Mucosa of gallbladder (tissue), 1 donor: Measurements from ENCODE around the gene AOC3. TPM values are rescaled to one million over a fixed set of nuclear protein-coding genes. Genes with fewer than 3 reads are reported as not detected.
"Not testable (repeated sequence)": the region's sequence is repeated elsewhere in the genome, so short reads cannot be mapped to it uniquely, and the experiment has no call there.

Experiments
- DNase-seq: peaks from one replicate; pipeline ENCODE4 v3.0.0-alpha.2; 2020; ENCODE audit warnings: low spot score
- total RNA-seq: library from RNA; stranded (reverse); gene quantifications from one replicate; pipeline ENCODE4 v1.2.1, GENCODE V29; 2021
- donor health status: DM: no; HTN: no; CAD: no.

The AOC3 gene
- total RNA-seq, 1 donor from 2014 or later: 125 TPM

DNA sequence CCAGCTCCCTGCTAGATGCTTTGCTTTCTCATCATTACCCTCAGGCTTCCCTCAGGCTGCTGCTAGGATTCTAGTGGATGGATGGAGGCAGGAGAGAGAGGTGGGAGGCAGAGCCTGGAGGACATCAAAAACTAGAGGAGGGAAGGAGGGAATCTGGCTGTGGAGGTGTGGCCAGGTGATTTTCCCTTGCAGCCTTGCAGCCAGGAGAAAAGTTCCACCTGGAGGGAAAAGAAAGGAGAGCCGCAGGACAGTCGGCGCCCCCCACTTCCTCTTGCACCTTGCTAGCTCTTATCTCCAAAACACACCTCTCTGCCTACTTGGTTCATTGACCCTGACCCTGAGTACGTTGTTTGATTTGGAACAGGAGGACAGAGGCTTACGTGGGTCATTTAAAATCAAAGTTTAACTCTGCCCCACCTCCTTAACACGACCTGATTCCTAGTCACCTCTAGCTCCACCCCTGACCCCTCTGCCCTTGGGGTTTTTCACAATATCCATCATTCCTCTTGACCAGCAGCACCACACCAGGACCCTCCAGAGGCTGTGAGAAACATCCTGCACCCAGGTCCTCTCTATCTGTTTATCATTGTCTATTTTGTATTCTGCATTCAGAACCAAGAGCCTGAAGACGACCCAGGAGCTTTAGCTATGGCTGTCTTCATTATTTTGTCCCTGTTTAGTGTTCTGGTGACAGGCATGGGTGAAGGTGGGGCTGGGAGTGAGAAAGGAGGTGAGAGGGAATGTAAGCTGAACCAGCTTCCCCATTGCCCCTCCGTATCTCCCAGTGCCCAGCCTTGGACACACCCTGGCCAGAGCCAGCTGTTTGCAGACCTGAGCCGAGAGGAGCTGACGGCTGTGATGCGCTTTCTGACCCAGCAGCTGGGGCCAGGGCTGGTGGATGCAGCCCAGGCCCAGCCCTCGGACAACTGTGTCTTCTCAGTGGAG is 15.9 kb downstream of the AOC3 start:
- DNase-seq: no peak

GRCh38 chr17:42867694-42868261 is 16.8 kb downstream of the AOC3 start:
- not testable (repeated sequence) for DNase-seq

GRCh38 chr17:42868338-42868737 is 17.3 kb downstream of the AOC3 start:
- no peak for DNase-seq

DNA sequence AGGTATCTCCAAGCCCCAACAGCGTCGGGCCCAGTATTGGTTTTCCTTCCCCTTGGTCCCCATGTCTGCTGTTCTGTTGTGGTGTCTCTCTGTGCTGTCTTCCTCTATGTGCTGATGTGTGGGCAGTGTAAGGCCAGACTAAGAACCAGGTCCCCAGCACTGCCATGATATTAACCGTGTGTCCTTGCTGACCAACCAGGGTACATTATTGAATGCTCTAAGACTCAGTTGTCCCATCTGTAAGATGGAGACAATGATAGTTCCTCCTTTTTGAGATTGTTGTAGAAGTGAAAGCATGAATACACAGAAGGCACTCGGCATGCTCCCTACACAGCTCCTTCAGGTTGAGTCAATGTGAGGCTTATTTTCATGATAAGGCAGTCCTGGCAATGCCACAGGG is 20.6 kb downstream of the AOC3 start:
- DNase-seq: no peak

DNA sequence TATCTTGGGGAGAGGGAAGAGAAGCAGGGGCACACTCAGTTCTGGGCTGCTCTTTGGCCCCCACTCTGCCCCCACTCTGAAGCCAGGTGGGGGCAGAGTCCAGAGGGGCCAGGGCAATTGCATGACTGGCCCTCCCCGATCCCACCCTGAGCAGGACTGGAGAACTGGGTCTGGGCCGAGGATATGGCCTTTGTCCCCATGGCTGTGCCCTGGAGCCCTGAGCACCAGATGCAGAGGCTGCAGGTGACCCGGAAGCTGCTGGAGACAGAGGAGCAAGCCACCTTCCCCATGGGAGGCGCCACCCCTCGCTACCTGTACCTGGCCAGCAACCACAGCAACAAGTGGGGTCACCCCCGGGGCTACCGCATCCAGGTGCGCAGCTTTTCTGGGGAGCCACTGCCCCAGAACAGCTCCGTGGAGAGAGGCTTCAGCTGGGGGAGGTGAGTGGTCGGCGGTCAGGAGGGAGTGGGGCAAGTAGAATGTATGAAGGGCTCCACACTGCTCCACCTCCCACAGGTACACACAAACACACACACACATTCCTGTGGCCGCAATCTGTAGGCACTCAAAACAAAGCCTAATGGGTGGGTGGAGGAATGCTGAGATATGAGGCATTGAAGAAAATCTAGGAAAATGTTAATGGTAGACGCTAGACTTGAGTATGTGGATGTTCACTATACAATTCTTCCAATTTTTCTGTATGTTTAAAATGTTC is 21.4 kb downstream of the AOC3 start:
- no peak for DNase-seq

DNA sequence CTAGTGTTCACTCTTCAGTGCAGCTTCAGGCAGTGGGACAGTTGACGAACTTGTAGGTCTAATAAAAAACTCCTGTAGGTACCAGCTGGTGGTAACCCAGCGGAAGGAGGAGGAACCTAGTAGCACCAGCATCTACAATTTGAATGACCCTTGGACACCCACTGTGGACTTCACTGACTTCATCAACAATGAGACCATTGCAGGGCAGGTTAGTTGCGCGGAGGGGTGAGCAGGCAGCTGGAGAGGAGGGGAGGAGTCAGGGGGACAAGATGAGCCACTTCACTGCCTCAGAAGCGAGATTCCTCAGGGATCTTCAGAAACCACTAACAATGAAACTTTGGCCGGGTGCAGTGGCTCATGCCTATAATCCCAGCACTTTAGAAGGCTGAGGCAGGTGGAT is 22.3 kb downstream of the AOC3 start:
- no peak for DNase-seq

GRCh38 chr17:42873932-42874695 is 23.1 kb downstream of the AOC3 start:
- DNase-seq: not testable (repeated sequence)

DNA sequence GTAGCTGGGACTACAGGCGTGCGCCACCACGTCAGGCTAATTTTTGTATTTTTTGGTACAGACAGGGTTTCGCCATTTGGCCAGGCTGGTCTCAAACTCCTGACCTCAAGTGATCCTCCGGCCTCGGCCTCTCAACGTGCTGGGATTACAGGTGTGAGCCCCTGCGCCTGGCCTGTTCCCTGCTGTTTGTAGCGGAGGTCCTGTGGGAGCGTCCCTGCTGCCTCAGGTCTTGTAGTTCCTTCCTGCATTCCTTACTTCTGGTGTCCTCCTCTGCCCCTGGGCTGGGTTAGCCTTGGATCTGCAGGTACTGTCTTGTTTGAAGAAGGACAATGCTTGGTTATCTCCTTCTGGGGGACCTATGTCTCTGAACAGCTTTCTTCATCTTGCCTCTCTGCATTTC is 26.0 kb downstream of the AOC3 start:
- no peak for DNase-seq

DNA sequence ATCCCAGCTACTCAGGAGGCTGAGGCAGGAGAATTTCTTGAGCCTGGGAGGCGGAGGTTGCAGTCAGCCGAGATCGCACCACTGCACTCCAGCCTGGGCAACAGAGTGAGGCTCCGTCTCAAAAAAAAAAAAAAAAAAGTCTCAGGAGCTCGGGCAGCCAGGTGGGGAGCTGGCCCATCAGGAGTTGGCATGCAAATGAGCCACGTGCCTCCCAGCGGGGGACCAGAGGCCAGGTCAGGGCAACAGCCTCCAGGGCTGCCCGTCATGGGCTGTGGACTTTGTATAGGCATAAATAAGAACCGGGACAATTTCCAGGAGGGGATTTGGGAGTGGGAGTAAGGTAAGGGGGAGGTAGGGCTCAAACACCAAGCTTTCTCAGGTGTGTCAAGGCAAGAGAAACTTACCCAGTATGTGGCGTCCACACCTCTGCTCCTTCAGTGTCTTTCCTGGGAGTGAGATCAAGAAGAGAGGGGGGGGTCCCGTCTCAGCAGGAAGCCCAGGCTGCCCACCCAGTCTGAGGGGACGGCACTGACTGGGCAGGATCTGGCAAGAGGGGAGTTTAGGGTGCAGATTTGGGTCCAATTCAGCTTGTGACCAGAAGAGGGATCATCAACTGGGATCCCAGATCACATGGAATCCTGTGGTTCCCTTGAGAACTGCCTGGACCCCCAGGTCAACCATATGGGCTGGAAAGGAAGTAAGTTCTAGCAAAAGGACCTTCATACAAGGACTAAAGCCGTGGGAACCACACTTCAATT is 27.3 kb downstream of the AOC3 start:
- peak; percentile 36 for DNase-seq

GRCh38 chr17:42878924-42879595 is 28.1 kb downstream of the AOC3 start:
- no peak for DNase-seq

- DNase-seq: no peak
Observed at GRCh38 chr17:42879596-42879985, 28.6 kb downstream of the AOC3 start.

DNA sequence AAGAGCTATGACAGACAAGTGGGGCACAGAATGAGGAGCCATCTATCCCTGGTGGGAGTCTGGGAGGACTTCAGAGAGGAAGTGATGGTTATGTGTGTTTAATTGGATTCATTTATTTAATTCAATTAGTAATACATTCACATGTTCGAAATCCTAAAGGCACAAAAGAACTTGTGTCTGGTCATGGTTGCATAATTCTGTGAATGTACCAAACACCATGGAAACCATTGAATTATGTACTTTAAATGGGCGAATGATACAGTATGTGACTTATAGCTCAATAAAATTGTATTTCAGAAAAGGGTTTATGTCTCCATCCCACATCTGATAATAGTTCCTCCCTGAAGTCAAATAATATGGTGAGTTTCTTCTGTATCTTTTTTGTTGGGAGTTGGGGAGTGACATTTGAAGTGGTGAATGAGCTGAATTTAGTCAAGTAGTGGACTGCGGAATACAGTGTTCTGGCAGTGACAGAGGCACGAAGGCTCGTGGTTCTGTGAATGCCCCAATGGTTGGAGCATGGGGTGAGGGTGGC is 29.8 kb downstream of the AOC3 start:
- DNase-seq: no peak

DNA sequence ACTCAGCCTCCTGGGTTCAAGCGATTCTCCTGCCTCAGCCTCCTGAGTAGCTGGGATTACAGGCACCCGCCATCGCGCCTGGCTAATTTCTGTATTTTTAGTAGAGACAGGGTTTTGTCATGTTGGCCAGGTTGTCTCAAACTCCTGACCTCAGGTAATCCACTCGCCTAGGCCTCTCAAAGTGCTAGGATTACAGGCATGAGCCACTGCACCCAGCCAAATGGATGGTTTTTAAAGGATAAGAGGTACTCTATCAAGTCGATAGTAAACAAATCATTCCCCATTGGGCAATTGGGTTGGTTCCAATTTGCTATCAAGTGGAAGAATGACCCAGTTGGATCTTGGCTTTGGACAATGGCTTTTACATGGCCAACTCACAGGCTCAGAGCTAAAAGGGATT is 30.7 kb downstream of the AOC3 start:
- DNase-seq: not testable (repeated sequence)

DNA sequence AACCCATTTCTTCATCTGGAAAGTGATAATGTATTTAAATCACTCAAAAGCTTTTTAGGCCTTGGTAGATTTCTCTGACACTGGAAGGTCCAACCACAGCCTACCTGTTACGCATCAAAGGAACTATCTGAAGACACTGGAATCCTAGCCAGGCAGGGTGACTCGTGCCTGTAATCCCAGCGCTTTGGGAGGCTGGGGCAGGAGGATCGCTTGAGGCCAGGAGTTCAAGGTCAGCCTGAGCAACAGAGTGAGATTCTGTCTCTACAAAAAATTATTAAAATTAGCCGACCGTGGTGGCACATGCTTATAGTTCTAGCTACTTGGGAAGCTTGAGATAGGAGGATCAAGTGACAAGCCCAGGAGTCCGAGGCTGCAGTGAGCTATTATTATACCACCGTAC is 31.2 kb downstream of the AOC3 start:
- no peak for DNase-seq

GRCh38 chr17:42883802-42884558 is 33.0 kb downstream of the AOC3 start:
- no peak for DNase-seq

- DNase-seq: not testable (repeated sequence)
Observed at GRCh38 chr17:42885806-42886205, 34.8 kb downstream of the AOC3 start.

GRCh38 chr17:42886283-42887176 is 35.5 kb downstream of the AOC3 start:
- DNase-seq: peak; percentile 75

GRCh38 chr17:42889809-42890208 is 38.8 kb downstream of the AOC3 start:
- DNase-seq: no peak
